Measurements from ENCODE around the gene RAD18.

Gene RAD18

DNA sequence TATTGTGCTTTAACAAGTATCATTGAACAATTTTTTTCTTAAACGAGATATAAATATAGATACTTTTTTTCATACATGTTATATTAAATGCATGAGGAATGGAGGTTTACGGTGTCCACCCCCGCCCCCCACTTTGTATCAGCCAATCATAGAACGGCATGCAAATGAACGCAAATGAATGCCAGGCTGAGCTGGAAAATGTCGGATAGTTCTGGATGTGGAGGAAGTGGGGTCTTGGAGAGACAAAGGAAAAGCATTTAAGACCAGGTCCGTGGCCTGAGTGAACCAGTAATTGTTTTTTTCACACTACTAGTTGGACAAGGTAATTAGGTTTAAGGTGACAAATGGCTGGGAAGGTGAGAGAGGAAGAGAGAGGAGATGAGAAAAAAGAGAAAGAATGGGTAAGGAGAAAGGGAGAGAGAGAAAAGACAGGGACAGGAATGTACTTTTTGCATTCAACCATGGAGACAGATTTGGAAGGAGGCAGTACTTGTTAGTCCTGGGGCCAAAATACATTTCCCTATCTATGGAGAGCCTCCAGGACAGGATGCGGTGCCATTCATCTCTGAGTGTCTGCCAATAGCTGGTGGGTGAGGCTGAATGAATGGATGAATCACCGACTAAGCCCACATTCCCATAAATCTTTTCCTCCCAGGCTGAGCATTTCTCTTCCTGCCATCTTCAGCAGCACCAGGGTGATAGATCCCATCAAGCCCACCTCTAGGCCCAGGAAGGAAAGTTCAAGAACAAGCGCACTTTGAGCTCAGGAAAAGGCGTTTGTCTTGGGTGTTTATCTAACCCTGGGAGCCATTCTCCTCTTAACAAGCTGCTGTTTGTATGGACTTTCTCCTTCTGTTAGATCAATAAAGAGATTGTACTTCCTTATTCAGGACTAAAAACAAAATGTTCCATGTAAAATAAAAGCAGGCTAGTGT is 1.4 kb upstream of the RAD18 start:
- no peak for DNase-seq (ENCODE audit: low spot score)

DNA sequence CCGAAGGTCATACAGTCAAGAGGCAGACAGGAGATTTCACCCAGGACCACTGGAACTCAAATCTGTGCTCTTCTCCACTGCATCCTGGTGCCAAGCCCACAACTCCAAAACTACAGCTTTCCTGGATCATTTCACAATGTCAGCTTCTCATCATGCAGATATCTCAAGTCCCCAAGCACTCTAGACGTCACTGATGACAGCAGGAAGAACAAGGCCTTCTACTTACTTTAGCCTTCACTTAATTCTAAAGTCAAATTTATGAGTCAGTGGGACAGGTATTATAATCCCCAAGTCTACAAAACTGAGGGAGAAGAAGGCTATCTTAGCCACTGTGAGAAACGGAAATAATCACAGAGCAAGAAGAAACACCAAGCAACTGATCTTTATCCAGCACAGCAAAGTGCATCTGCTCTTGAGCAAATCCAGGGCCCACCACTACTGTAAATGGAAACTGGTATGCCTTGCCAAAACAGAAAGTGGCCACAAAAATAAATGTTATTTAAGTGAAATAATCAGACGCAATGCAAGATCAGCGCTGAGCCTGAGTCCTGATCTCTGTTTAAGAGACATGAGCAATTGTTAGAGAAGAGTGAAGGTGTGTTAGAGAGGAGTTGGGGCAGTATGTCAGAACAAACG is 928 bp downstream of the RAD18 start:
- DNase-seq (ENCODE audit: low spot score), result no peak

DNA sequence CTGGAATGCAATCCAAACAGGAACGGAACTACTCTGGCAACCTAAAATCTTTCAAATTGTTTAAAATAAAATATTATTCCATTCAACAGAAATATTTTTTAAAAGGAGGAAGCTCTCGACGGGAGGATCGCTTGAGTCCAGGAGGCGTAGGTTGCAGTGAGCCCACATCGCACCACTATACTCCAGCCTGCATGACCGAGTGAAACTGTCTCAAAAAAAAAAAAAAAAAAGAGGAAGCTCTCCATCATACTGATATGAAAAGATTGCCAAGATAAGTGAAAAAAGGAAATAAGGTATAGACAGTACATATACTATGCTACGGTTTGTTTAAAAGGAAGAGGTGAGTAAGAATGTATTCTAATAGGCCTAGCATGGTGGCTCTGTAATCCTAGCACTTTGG is 3.6 kb downstream of the RAD18 start:
- DNase-seq (ENCODE audit: low spot score), result no peak

DNA sequence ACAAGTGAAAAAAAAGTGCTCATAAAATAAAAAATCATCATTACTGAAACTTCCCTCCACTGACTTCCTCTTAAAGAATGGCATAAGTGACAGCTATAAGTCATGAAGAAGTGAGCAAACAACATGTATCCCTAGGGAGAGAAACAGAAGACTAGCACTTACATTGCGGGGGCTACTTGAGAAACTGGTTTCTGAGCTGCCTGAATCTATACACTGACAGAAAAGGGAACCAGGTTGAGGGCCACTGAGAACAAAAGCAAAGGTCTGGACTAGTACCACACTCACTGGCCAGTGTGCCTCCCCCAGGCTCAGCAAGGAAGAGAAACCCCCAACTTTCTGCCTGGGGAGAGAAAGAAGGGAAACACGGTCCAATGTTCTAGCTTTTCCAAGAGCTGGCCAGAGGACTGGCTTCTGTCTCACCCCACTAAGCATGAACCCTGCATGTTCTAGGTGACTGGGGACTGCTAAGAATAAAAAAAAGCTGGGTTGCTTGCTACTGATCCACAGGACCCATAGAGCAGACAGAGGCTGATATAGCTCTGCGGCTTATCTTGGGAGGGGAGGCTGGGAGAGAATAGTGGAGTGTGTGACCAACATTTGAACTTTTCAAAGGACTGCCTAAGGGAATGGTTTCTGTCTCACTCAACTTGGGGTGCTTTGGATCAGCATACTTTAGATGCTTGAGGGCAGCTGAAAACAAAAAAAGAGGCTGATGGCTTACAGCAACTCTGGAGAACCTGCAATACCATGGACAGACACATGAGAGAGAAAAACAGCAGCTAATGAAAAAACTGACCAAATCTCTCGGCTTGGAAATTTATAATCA is 8.1 kb downstream of the RAD18 start:
- no peak for DNase-seq (ENCODE audit: low spot score)

DNA sequence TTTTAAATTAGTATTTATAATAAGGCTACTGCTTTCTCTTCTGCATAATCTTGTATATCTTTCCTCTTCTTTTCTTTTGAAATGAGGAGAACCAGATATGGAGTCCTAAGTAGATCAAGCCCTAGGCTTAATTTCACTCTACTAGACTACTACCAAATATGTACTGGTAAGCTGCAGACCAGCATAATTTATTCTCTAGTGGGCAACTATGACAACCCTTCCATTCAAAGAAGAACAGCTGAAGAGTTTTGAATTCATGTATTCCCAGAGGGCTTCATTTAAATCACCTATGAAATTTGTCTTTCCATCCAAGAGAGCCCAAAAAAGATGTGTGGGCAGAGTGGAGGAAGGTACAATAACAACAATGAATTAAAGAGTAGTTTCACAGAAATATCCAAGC is 10.0 kb downstream of the RAD18 start:
- no peak for DNase-seq (ENCODE audit: low spot score)

DNA sequence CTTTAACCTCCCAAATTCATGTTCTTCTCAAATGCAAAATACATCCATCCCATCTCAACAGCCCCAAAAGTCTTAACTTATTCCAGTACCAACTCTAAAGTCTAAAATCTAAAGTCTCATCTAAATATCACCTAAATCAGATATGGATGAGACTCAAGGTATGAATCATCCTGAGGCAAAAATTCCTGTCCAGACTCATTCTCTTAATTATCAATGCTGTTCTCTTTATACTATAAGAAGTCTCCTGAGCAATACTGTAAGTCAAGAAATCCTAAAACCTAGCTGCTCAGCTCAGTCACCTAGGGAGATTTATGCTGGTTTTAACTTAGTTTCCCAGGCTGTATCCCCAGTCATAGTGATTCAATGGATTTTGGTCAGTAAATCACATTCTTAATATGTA is 11.1 kb downstream of the RAD18 start:
- no peak for DNase-seq (ENCODE audit: low spot score)

DNA sequence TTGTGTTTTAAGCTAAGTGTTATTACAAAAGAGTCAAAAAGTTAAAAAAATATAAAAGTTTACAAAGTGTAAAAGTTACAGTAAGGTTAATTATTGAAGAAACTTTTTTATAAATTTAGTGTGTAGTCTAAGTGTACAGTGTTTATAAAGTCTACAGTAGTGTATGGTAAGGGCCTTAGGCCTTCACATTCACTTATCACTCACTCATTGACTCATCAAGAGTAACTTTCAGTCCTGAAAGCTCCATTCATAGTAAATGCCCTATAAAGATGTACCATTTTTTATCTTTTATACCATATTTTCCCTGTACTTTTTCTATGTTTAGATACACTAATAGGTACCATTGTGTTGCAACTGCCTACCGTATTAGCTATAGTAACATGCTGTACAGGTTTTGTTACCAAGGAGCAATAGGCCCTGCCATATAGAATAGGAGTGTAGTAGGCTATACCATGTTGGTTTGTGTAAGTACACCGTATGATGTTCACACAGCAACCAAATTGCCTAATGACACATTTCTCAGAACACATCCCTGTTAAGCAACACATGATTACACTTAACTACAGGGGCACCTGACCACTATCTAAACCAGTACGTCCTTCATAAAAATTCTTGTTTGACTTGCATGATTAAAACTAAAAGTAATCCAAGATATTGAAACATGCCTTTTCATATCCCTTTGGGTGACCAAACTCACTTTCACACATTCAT is 17.2 kb downstream of the RAD18 start:
- no peak for DNase-seq (ENCODE audit: low spot score)

DNA sequence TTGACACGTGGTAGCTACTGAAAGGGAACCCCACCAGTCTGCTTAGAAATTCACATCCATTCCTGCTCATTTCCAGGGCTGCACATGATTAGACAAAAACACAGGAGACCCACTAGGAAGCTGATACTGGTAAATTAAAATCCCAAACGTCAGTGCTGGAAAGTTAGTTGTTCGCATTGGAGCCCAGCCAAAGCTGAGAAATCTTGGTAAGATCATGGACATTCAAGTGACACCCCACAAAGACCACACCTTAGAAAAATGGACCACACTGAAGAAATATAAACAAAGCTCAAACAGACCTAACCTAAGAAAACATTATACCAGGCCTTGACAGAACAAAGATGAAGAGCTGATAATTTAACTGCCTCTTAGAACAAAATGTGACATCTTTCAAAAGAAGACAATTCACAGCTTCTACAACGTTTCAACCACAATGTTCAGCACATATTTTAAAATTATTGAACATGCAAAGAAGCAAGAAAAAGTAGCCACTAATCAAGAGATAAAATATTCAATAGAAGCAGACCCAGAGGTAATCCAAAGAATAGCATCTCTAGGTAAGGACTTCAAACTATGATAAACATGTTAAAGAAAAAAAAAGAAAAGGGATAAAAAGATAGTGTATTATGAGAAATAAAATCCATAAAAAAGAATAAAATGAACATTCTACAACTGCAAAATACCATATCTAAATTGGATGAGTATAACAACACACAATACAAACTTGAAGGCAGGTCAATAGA is 20.4 kb downstream of the RAD18 start:
- no peak for DNase-seq (ENCODE audit: low spot score)

DNA sequence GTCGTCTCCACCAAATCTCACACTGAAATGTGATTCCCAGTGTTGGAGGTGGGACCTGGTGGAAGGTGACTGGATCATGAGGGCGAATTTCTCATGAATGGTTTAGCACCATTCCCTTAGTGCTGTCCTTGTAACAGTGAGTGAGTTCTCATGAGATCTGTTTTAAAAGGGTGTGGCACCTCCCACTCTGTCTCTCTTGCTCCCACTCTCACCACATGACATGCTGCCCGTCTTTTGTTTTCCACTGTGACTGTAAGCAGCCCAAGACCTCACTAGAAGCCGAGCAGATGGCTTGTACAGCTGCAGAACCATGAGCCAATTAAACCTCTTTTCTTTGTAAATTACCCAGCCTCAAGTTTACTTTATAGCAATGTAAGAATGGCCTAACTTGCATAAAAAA is 21.2 kb downstream of the RAD18 start:
- DNase-seq (ENCODE audit: low spot score), result no peak

DNA sequence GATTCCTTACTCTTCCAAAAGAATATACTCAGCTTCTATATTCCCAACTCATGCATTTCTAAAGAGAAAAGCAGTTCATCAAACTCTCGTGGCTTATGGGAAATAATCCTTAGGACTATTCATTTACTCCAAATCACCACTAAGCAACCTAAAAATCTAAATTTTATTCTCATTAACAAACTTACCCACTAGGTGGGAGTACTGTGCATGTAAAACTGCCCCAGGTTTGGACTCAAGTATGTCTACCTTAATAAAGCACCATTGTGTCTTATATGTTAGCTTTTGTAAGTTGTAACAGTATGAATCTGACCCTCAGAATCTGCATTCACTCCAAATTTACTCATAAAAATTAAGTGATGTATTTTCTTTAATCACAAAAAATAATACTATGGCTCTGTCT is 25.3 kb downstream of the RAD18 start:
- no peak for DNase-seq (ENCODE audit: low spot score)

DNA sequence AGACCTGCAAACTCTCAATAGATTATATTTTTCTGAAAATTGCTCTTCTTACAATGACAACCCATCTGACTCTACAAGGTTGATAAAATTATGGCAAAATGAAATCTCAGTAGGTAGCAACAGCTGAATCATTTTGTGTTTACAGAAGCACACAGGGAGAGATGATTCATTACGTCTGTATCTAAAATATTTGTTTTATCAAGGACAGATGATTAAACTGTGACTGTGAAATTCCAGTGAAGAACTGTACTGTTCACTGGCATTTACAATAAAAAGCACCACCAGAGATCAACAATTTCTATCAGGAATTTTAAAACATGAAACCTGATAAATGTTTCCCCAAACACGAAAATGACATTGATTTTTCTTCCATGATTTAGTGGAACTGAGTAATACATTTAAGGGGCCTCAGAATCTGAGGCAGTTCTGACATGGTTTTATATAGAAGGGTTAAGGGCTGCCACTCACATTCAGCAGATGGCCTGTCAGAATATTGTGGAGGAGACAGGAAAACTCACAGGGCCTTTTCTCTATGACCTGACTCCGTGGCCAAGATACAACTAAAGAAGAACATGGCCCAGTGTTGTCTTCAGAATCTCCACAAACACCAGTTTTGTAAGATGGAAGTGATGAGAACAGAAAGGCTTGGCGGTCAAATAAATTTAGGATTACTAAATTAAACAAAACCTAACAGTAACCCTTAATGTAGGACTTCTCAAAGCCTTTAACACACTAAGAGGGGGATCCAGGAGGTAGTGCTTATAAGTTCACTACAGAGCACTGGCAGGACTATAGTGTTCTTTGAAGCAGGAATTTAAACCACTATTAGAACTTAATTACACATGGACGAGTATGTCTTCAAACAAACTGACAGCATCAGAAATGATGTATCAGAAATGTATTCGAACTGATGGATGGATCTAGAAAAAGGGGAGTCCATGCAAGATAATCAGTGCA is 25.9 kb downstream of the RAD18 start:
- no peak for DNase-seq (ENCODE audit: low spot score)

DNA sequence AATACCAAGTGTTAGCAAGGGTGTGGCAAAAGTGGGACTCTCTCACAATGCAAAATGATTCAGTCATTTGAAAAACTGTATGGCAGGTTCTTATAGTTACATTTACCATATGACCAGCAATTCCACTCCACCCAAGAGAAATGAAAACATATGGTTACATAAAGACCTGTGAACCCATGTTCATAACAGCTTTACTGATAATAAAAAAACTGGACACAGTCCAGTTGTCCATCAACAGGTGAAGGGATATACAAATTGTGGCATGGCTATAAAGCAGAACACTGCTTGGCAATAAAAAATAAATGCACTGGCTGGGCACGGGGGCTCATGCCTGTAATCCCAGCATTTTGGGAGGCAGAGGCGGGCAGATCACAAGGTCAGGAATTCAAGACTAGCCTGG is 30.8 kb downstream of the RAD18 start:
- no peak for DNase-seq (ENCODE audit: low spot score)

DNA sequence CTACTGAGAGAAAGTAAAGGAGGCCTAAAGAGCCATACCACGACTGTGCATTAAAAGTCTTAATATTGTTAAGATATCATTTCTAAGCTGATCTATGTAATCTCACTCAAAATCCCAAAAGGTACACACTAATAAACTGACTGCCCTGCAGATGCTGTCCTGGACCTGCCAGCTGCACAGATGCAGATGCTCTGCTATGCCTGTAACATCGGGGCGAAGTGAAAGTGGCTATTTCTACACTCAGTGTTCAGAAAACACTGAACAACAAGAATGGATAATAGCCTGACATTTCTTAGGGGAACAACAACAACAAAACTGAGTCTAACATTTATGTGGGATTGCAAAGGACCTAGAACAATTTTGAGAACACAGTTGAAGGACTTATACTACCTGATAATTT is 31.9 kb downstream of the RAD18 start:
- DNase-seq (ENCODE audit: low spot score), result no peak

DNA sequence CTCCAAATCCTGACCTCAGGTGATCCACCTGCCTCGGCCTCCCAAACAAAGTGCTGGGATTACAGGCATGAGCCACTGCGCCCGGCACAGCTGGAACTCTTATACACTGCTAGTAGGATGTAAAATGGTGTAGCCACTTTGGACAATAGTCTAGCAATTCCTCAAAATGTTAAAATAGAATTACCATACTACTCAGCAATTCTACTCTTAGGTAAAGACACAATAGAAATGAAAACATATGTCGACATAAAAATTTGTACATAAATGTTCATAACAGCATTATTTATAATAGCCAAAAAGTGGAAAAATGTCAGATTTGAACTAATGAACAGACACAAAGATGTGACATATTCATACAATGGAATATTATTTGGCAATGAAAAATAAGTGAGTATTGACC is 33.4 kb downstream of the RAD18 start:
- DNase-seq (ENCODE audit: low spot score), result no peak

DNA sequence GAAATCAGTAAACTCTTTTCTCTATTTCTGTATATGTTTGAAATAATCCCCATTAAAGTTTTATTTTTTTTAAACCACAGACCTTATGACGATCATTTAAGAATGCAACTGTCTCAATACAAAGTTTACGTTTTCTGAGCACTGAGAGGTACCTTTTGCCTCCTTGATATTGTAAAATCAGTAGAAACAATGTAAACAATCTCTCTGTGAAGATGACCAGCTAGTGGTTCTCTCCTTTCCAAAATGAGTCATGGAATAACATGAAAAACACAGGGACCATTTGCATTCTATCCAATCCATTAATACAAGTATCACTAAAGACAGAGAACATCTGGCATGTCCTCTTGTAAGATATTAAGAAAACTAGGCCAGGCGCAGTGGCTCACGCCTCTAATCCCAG is 48.8 kb downstream of the RAD18 start:
- DNase-seq (ENCODE audit: low spot score), result no peak

DNA sequence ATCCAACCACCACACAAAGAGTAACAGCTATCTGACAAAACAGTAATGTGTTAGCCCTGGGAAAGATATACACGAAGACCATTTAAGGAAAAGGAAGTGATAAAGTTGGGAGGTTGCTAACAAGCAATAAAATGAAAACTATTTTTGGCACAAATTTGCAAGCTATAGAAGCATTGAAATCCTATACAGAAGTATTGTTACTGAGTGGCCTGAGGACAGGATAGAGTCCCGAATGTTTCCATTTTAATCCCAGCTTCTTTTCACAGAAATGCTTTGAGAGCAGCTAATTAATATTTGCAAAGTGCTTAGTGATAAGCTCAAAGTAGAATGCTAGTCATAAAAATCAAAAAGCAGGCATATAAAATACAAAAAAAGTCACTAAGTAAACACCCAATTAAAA is 51.5 kb downstream of the RAD18 start:
- DNase-seq (ENCODE audit: low spot score), result no peak

DNA sequence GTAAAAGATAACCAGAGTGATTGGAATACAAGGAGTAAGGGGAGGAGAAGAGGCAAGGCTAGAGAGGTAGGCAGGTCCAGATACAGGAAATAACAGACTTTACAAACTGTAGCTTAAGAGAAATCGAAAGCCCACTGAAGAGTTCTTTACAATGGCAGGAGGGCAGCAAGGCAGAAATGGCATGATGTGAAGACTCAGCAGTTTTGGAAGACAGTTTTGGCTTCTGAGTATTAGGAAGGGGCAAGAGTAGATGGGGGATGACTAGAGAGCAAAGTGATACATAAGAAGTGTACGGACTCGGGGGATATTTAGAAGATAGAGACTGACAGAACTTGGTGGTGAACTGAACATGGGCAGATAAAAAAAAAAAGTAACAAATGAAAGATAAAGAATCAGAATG is 54.1 kb downstream of the RAD18 start:
- no peak for DNase-seq (ENCODE audit: low spot score)

DNA sequence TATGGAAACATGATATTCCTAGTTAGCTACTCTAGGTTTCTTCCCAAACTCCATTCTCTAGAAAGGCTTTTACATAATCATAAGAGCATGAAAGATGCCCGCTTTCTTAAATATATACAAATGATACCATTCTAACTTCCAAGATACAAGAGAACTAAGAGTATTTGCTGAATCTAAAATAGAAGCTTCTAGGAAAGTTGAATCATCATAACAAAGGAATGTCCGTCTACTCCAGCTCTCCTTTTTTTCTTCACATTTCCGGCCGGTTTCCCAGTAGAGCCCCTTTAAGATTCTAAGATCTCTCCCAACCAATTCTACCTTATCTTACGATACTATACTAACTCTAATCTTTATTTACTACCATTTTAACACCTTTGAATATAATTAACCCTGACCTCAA is 60.1 kb downstream of the RAD18 start:
- DNase-seq (ENCODE audit: low spot score), result no peak

DNA sequence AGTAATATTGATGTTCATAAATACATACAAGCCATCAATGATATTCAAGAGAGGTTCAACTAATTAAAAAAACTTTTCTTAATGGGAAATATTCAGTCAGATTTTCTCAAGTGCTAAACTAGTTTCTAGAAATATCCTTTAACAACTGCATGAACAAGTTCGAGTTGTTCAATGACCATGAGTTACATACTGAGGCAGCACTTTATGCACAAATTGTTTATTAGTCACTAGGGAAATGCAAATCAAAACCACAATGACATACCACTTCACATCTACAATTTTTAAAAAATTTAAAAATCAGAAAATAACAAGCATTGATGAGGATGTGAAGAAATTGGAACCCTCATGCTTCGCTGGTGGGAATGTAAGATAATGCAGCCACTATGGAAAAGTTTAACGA is 62.4 kb downstream of the RAD18 start:
- no peak for DNase-seq (ENCODE audit: low spot score)

DNA sequence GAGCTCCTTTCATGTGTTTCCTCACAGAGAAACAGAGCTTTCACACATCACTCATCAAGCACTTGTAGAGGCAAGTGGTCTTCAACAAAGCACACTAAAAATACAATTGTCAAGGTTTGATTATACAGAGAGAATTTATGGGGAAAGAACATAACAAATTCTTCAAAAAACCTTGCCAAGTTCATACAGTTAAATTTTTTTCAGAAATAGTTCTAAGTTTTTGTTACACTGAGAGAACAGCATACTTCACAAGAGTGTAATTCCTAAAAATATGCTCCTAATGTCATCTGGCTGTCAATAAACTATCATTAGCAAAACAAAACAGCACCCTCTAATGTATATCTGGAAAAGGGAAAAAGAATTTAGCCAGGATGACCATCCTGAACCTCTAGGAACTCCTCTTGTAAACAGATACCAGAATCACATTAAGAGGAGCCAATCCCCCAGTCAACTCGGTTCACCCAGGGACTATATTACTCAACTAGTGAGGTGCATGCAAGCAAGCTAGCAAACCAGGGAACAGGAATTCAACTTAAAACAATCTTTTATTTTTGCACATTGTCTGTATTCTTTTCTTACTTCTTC is 63.3 kb downstream of the RAD18 start:
- DNase-seq (ENCODE audit: low spot score), result no peak
